T-cell (primary cell): ENCODE data around the gene RBM20. TPM values are rescaled to one million over a fixed set of nuclear protein-coding genes. Genes with fewer than 3 reads are reported as not detected.
A peak's percentile ranks its signal among the peaks of the same experiment; 100 is the strongest.

Experiments used
- ATAC-seq, 4 experiments: fragments of 200-7000 bp in 3 of 4; fragments of 150-1000 bp in 1 of 4; cut with Tn5 transposase; replicated peaks in 1 of 4; 1 replicate in 3 of 4; 2 replicates in 1 of 4; pipeline ENCODE4 v1.10.0; 2021; ENCODE audit warnings: moderate library complexity in 3 of 4, mild to moderate bottlenecking in 2 of 4, moderate number of reproducible peaks in 1 of 4
- CTCF ChIA-PET, 2 donors: fragments of 300-600 bp; sonication (Branson Sonifier 250); formaldehyde crosslinking; loops; one replicate each; lab custom pipeline; 2022; ENCODE audit warnings: antibody characterized with exemption in 2 of 2; lab: Charles Lee
- POLR2A ChIA-PET, 2 donors: fragments of 300-600 bp; sonication (Branson Sonifier 250); formaldehyde crosslinking; loops; one replicate each; lab custom pipeline; 2022; ENCODE audit warnings: antibody characterized with exemption in 2 of 2; lab: Charles Lee
- DNase-seq, 35 experiments: peaks; one replicate each; pipeline versions ENCODE4 v3.0.0 to v3.0.0-alpha.2; 2013 to 2023
- H3K27ac ChIP-seq: one replicate; pipeline ENCODE4 v1.5.1; 2013; ENCODE audit warnings: low read length
- H3K27me3 ChIP-seq, 2 experiments: replicated peaks in 1 of 2; 1 replicate in 1 of 2; 2 replicates in 1 of 2; pipeline versions ENCODE4 v1.6.1 to v1.7.0; 2013; ENCODE audit warnings: low read length in 1 of 2, mixed read lengths in 1 of 2; ENCODE audit not compliant: control insufficient read depth in 2 of 2, insufficient read depth in 2 of 2; ENCODE audit errors: extremely low read depth in 1 of 2
- H3K36me3 ChIP-seq, 2 donors: 1 replicate in 1 of 2; 2 replicates in 1 of 2; pipeline versions ENCODE4 v1.6.1 to v1.7.0; 2013; ENCODE audit warnings: low read length in 1 of 2; ENCODE audit not compliant: control insufficient read depth in 2 of 2, insufficient read depth in 1 of 2; ENCODE audit errors: extremely low read depth in 1 of 2
- H3K4me1 ChIP-seq, 2 experiments: 1 replicate in 1 of 2; 2 replicates in 1 of 2; pipeline versions ENCODE4 v1.6.1 to v1.7.0; 2013; ENCODE audit warnings: low read length in 2 of 2, mixed read lengths in 1 of 2; ENCODE audit not compliant: insufficient read depth in 2 of 2, control insufficient read depth in 1 of 2; ENCODE audit errors: extremely low read depth in 1 of 2
- H3K4me3 ChIP-seq, 2 donors: 1 replicate in 1 of 2; 2 replicates in 1 of 2; pipeline versions ENCODE4 v1.5.1 to v1.7.0; 2013; ENCODE audit warnings: mild to moderate bottlenecking in 2 of 2, low read length in 1 of 2, moderate library complexity in 1 of 2; ENCODE audit not compliant: control insufficient read depth in 1 of 2; ENCODE audit errors: extremely low read depth in 1 of 2
- H3K9me3 ChIP-seq: 2 replicates; pipeline ENCODE4 v1.7.0; 2013
- H3K27ac Mint-ChIP-seq, 2 donors: one replicate each; pipeline ENCODE4 v1.8.0; 2020 to 2021; ENCODE audit warnings: mild to moderate bottlenecking in 2 of 2, mixed read lengths in 2 of 2
- H3K27me3 Mint-ChIP-seq, 2 donors: one replicate each; pipeline ENCODE4 v1.8.0; 2021 to 2022; ENCODE audit warnings: mixed read lengths in 2 of 2
- H3K36me3 Mint-ChIP-seq: one replicate; pipeline ENCODE4 v1.8.0; 2021; ENCODE audit warnings: mixed read lengths
- H3K4me1 Mint-ChIP-seq, 3 donors: one replicate each; pipeline ENCODE4 v1.8.0; 2020 to 2022; ENCODE audit warnings: mixed read lengths in 3 of 3, mild to moderate bottlenecking in 1 of 3
- H3K4me3 Mint-ChIP-seq, 3 donors: one replicate each; pipeline ENCODE4 v1.8.0; 2020 to 2022; ENCODE audit warnings: mild to moderate bottlenecking in 3 of 3, mixed read lengths in 3 of 3, moderate library complexity in 3 of 3
- H3K9me3 Mint-ChIP-seq, 3 donors: one replicate each; pipeline ENCODE4 v1.8.0; 2020 to 2022; ENCODE audit warnings: mixed read lengths in 3 of 3
- WGBS: methylation state at CpG from one replicate; pipeline ENCODE4 v1.1.5; 2013; ENCODE audit warnings: missing lambda C conversion rate; ENCODE audit not compliant: insufficient coverage; 5-methylcytosine and 5-hydroxymethylcytosine counted together
- total RNA-seq, 35 experiments: library from RNA in 6 of 35; stranded (reverse) in 6 of 35; fragments of 120-200 nt in 1 of 35; gene quantifications; one replicate each; pipeline versions ENCODE4 v1.2.1 to v1.2.4 and lab custom pipeline; 2013 to 2026

Gene RBM20
- total RNA-seq, 5 donors from 2014 or later (not counting 1 experiment from before 2014, with no cell fraction given): 0.09 to 3.0 (median 0.33) TPM

DNA sequence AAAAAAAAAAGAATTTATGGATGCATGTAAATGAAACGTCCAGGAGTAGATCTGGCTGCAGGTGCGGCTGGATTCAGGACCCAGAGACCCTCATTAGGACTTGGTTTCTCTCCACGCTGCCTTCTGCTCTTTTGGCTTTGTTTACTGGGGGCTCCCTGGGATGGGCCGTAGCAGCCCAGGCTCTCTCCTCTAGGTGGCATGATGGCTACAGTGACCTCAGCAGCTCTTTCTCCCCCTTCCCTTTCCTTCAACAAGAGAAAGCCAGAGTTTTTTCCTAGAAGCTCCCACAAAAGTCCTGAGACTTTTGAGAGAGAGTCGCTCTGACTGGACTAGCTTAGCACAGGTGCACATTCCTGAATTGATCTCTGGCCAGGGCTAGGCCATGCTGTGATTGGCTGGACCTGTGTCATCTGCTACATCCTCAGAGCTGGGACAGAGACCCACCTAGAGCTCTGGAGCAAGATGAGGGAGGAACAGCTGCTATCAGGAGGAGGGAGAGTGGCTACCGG lies 159.7 kb downstream of the RBM20 start:
- no peaks in the 10 kb centered on the region for H3K27me3 Mint-ChIP-seq
- Histone ChIP-seq H3K27ac (peak overlapping the region; percentile 43), H3K27me3 (no peaks in the 10 kb centered on the region), H3K9me3 (no peaks in the 10 kb centered on the region), H3K36me3 (no peaks in the 10 kb centered on the region), H3K4me3 (peak overlapping the region in 1 of 2 donors; percentile 11), H3K4me1 (peaks cover 30 to 39% of the 10 kb centered on the region in 2 experiments)
- H3K4me1 Mint-ChIP-seq: peaks cover 44 to 58% (median 45%) of the 10 kb centered on the region in 3 donors
- H3K27ac Mint-ChIP-seq: peak overlapping the region; percentile 86 to 95
- POLR2A ChIA-PET: interaction anchor here (0.5 to 1.0 kb wide), 5 partner anchors 13 to 103 kb away, joined by 3 to 11 read pairs (median 4); no protein-coding TSS in a partner anchor
- H3K9me3 Mint-ChIP-seq: no peaks in the 10 kb centered on the region
- WGBS: 70% methylated on average over 2 of the region's 6 CpGs
- DNase-seq: peak in 24 of 35 experiments; percentile 11 to 70 (median 29)
- H3K4me3 Mint-ChIP-seq: peak overlapping the region; percentile 5 to 59 (median 24)
- no peaks in the 10 kb centered on the region for H3K36me3 Mint-ChIP-seq
- CTCF ChIA-PET: interaction anchor here (0.5 to 3.2 kb wide), 16 partner anchors 18 to 109 kb away, joined by 3 to 23 read pairs (median 4); no protein-coding TSS in a partner anchor
- peak; percentile 46 to 73 (median 62) for ATAC-seq

GRCh38 chr10:110804376-110804775 lies 160.2 kb downstream of the RBM20 start:
- Mint-ChIP-seq H3K36me3 (no peaks in the 10 kb centered on the region), H3K27ac (peak overlapping the region; percentile 86 to 95), H3K9me3 (no peaks in the 10 kb centered on the region), H3K4me1 (peaks cover 44 to 58% (median 45%) of the 10 kb centered on the region in 3 donors), H3K4me3 (peak overlapping the region in 2 of 3 donors; percentile 5 to 59), H3K27me3 (no peaks in the 10 kb centered on the region)
- H3K36me3 ChIP-seq: no peaks in the 10 kb centered on the region
- DNase-seq (peak in 1 of 35 experiments; percentile 24), ATAC-seq (peak in 3 of 4 experiments; percentile 5 to 32 (median 28))
- H3K9me3 ChIP-seq: no peaks in the 10 kb centered on the region
- peaks cover 30 to 39% of the 10 kb centered on the region in 2 experiments for H3K4me1 ChIP-seq
- ChIA-PET POLR2A (interaction anchor here in 1 of 2 donors (0.9 kb wide), 1 partner anchor 78 kb away, joined by 4 read pairs; no protein-coding TSS in a partner anchor), CTCF (interaction anchor here (0.6 to 3.2 kb wide), 10 partner anchors 18 to 109 kb away, joined by 3 to 23 read pairs (median 5); no protein-coding TSS in a partner anchor)
- 100% methylated on average over 1 of the region's 1 CpG for whole genome bisulfite sequencing
- peak overlapping the region; percentile 43 for H3K27ac ChIP-seq
- H3K27me3 ChIP-seq: no peaks in the 10 kb centered on the region
- H3K4me3 ChIP-seq: no peak overlapping the region

DNA sequence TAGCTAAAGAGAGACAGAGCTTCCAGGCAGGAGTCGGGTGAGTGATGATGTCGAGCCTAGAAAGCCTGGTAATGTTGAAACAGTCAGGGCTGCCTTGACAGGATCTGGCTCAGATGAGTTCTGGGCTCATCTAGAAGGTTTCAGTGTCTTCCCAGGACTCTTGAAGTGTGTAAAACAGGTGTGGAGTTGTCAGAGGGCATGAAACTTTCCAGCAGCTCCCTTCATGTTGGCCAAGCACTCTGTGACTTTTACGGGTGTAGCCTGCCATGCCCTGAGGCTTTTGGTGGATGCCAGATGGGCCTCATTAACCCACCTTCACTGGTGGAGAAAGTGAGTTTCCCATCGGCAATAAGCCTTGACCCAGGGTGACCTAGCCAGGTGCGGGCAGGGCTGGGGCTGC lies 161.2 kb downstream of the RBM20 start:
- Mint-ChIP-seq H3K36me3 (no peaks in the 10 kb centered on the region), H3K9me3 (no peaks in the 10 kb centered on the region), H3K27ac (peak overlapping the region; percentile 86 to 95), H3K27me3 (no peaks in the 10 kb centered on the region), H3K4me1 (peaks cover 44 to 61% (median 45%) of the 10 kb centered on the region in 3 donors), H3K4me3 (peak overlapping the region in 1 of 3 donors; percentile 59)
- DNase-seq (no peak), ATAC-seq (no peak)
- Histone ChIP-seq H3K9me3 (no peaks in the 10 kb centered on the region), H3K4me1 (peaks cover 30 to 37% of the 10 kb centered on the region in 2 experiments), H3K27me3 (no peaks in the 10 kb centered on the region), H3K4me3 (no peak overlapping the region), H3K36me3 (no peaks in the 10 kb centered on the region), H3K27ac (no peak overlapping the region)
- ChIA-PET CTCF (interaction anchor here in 1 of 2 donors (0.7 kb wide), 1 partner anchor 59 kb away, joined by 3 read pairs; no protein-coding TSS in a partner anchor), POLR2A (no interaction called here)
- 100% methylated on average over 2 of the region's 5 CpGs for WGBS

- H3K27me3 Mint-ChIP-seq: no peaks in the 10 kb centered on the region
- no peak overlapping the region for H3K4me3 Mint-ChIP-seq
- ATAC-seq: no peak
- ChIA-PET POLR2A (no interaction called here), CTCF (interaction anchor here in 1 of 2 donors (0.6 kb wide), 1 partner anchor 210 kb away, joined by 3 read pairs; no protein-coding TSS in a partner anchor)
- no peak for DNase-seq
- peaks cover 44 to 62% (median 45%) of the 10 kb centered on the region in 3 donors for H3K4me1 Mint-ChIP-seq
- H3K27ac Mint-ChIP-seq: no peak overlapping the region
- Histone ChIP-seq H3K4me3 (no peak overlapping the region), H3K4me1 (peaks cover 30 to 37% of the 10 kb centered on the region in 2 experiments), H3K27me3 (no peaks in the 10 kb centered on the region), H3K36me3 (no peaks in the 10 kb centered on the region), H3K27ac (no peak overlapping the region), H3K9me3 (no peaks in the 10 kb centered on the region)
- no peaks in the 10 kb centered on the region for H3K36me3 Mint-ChIP-seq
- no peaks in the 10 kb centered on the region for H3K9me3 Mint-ChIP-seq
- no CpG with 5 or more reads among the region's 4 CpGs for WGBS
Measured at GRCh38 chr10:110806335-110806734, 162.2 kb downstream of the RBM20 start.

DNA sequence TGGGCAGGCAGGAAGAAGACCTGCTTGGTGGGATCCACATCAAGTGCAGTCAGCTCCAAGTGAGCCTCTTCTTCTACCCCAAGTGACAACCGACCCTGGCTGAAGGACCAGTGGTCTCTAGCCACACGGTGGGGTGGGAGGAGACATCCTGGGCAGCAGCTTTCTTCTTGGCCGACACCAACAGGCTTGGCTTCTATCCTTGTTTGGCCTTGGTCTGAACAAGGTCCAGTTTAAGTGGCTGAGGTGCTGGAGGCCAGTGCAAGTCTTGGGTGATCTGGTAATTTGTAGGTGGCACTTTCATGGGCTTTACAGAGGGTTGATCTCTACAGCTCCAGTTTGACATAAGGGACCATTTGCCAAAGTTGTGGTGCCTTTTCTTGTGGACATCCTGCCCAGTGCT lies 164.0 kb downstream of the RBM20 start:
- Mint-ChIP-seq H3K27me3 (no peaks in the 10 kb centered on the region), H3K27ac (peak overlapping the region in 1 of 2 donors; percentile 34), H3K9me3 (no peaks in the 10 kb centered on the region), H3K4me1 (peaks cover 30 to 55% (median 33%) of the 10 kb centered on the region in 3 donors), H3K4me3 (no peak overlapping the region), H3K36me3 (no peaks in the 10 kb centered on the region)
- ATAC-seq (no peak), DNase-seq (no peak)
- WGBS: 100% methylated on average over 1 of the region's 3 CpGs
- no peak overlapping the region for H3K4me3 ChIP-seq
- peaks cover 22 to 25% of the 10 kb centered on the region in 2 experiments for H3K4me1 ChIP-seq
- no peaks in the 10 kb centered on the region for H3K36me3 ChIP-seq
- no peak overlapping the region for H3K27ac ChIP-seq
- POLR2A ChIA-PET: no interaction called here
- CTCF ChIA-PET: interaction anchor here in 1 of 2 donors (1.2 kb wide), 1 partner anchor 86 kb away, joined by 4 read pairs; no protein-coding TSS in a partner anchor
- H3K27me3 ChIP-seq: no peaks in the 10 kb centered on the region
- H3K9me3 ChIP-seq: no peaks in the 10 kb centered on the region

DNA sequence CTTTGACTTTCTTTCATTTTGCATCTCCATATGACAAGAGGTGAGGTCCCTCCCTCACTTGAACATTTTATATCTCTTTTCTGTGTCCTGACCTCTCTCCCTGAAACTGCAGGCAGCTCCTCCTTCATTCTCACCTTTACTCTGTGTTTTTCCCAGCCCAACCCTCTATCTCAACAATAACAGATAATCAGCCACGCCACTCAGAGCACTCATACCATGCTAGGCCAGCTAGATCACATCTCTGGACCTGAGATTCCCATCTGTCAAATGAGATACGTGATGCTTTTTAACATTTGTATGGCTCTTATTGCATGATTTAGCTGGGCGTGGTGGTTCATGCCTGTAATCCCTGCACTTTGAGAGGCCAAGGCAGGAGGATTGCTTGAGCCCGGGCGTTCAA lies 164.5 kb downstream of the RBM20 start:
- POLR2A ChIA-PET: no interaction called here

More for the DNA sequence above, 164.5 kb downstream of the RBM20 start:
- Mint-ChIP-seq H3K27ac (peak overlapping the region in 1 of 2 donors; percentile 34), H3K4me1 (peaks cover 25 to 52% (median 29%) of the 10 kb centered on the region in 3 donors), H3K27me3 (no peaks in the 10 kb centered on the region), H3K4me3 (no peak overlapping the region), H3K9me3 (no peaks in the 10 kb centered on the region), H3K36me3 (no peaks in the 10 kb centered on the region)
- H3K27ac ChIP-seq: no peak overlapping the region
- H3K36me3 ChIP-seq: no peaks in the 10 kb centered on the region
- H3K4me3 ChIP-seq: no peak overlapping the region
- 94% methylated on average over 2 of the region's 5 CpGs for WGBS
- DNase-seq: no peak
- H3K9me3 ChIP-seq: no peaks in the 10 kb centered on the region
- CTCF ChIA-PET: interaction anchor here in 1 of 2 donors (1.2 kb wide), 1 partner anchor 85 kb away, joined by 4 read pairs; no protein-coding TSS in a partner anchor
- ATAC-seq: no peak
- peaks cover 17 to 23% of the 10 kb centered on the region in 2 experiments for H3K4me1 ChIP-seq
- H3K27me3 ChIP-seq: no peaks in the 10 kb centered on the region
